SU-DHL-6 (cell line): Measurements from ENCODE around the gene THAP7.

Source experiments
- H2AFZ ChIP-seq: fragments of 200-600 bp; sonication (generic); 2 replicates; pipeline ENCODE4 v1.6.1; 2014; ENCODE audit warnings: low read depth, mild to moderate bottlenecking, moderate library complexity, mixed read lengths, antibody characterized with exemption, low read length; ENCODE audit not compliant: severe bottlenecking
- H3F3A ChIP-seq: fragments of 200-600 bp; shearing (Covaris generic); 2 replicates; pipeline ENCODE4 v1.6.0; 2016; ENCODE audit warnings: antibody characterized with exemption, mild to moderate bottlenecking; ENCODE audit not compliant: insufficient read depth
- H3K27ac ChIP-seq: fragments of 200-600 bp; sonication (generic); 2 replicates; pipeline ENCODE4 v1.5.1; 2016; ENCODE audit warnings: low read depth, mild to moderate bottlenecking, low read length, moderate library complexity, mixed read lengths
- H3K27me3 ChIP-seq: fragments of 200-600 bp; sonication (generic), shearing (Covaris generic); 2 replicates; pipeline ENCODE4 v1.6.0; 2014; ENCODE audit warnings: mild to moderate bottlenecking, low read length
- H3K36me3 ChIP-seq: fragments of 200-600 bp; sonication (generic); 2 replicates; pipeline ENCODE4 v1.6.1; 2014; ENCODE audit warnings: mild to moderate bottlenecking, low read length, mixed read lengths
- H3K4me2 ChIP-seq: fragments of 300-600, 200-600 bp; shearing (Covaris generic), sonication (generic); 2 replicates; pipeline ENCODE4 v1.6.0; 2014; ENCODE audit warnings: low read length, low read depth, mild to moderate bottlenecking; ENCODE audit not compliant: poor library complexity, severe bottlenecking
- H3K4me3 ChIP-seq: fragments of 200-600 bp; sonication (generic); 2 replicates; pipeline ENCODE4 v1.5.1; 2014; ENCODE audit warnings: antibody characterized with exemption, low read length, mild to moderate bottlenecking, mixed read lengths; ENCODE audit not compliant: insufficient read depth, poor library complexity, severe bottlenecking
- H3K79me2 ChIP-seq: fragments of 200-600 bp; sonication (generic); 2 replicates; pipeline ENCODE4 v1.6.1; 2014; ENCODE audit warnings: mild to moderate bottlenecking, low read length, moderate library complexity; ENCODE audit not compliant: insufficient read depth
- H3K9ac ChIP-seq: fragments of 200-600 bp; sonication (generic); 2 replicates; pipeline ENCODE4 v1.7.0; 2014; ENCODE audit warnings: mild to moderate bottlenecking, low read length
- H3K9me2 ChIP-seq: fragments of 200-600 bp; sonication (generic); replicated peaks from 2 replicates; pipeline ENCODE4 v1.6.1; 2014; ENCODE audit warnings: low read length; ENCODE audit not compliant: insufficient read depth
- H3K9me3 ChIP-seq: fragments of 200-600 bp; sonication (generic); 2 replicates; pipeline ENCODE4 v1.6.1; 2014; ENCODE audit warnings: low read length, mixed read lengths; ENCODE audit not compliant: insufficient read depth
- H4K20me1 ChIP-seq: fragments of 200-600 bp; sonication (generic); 2 replicates; pipeline ENCODE4 v1.6.1; 2014; ENCODE audit warnings: low read depth, mild to moderate bottlenecking, antibody characterized with exemption, low read length, moderate library complexity, mixed read lengths
- CTCF ChIP-seq: fragments of 200-600 bp; sonication (generic); IDR thresholded peaks from one replicate; pipeline ENCODE4 v1.5.1; 2017; ENCODE audit warnings: antibody characterized with exemption, mild to moderate bottlenecking, low read length, moderate library complexity; ENCODE audit not compliant: insufficient read depth, poor library complexity, severe bottlenecking
- EZH2phosphoT487 ChIP-seq: fragments of 200-600 bp; sonication (generic), shearing (Covaris generic); conservative IDR thresholded peaks from 2 replicates; pipeline ENCODE4 v1.6.1; 2018; ENCODE audit warnings: mild to moderate bottlenecking, antibody characterized with exemption, low read length, moderate library complexity, mixed read lengths

Gene THAP7

DNA sequence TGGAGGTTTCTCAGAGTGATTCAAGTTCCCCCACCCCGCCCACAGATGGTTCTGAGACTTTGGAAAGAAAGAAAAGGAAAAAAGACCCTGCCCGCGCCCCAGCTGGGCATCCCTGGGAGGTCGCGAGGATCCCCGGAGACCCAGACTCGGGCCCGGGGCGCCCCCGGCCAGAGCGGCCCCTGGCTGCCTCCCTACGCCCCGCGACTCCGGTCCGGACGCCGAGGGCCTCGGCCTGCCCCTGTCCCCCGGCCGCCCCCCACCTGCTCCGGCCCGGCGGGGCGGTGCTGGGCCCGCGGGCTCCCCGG lies 37.2 kb downstream of the THAP7 start:
- H3F3A ChIP-seq = no peaks in the 10 kb centered on the region
- no peak overlapping the region for H3K4me2 ChIP-seq
- no peaks in the 10 kb centered on the region for H3K79me2 ChIP-seq
- H4K20me1 ChIP-seq = no peaks in the 10 kb centered on the region
- H3K4me3 ChIP-seq = no peak overlapping the region
- no peak overlapping the region for H3K27ac ChIP-seq
- no peak for TF ChIP-seq CTCF
- no peak for TF ChIP-seq EZH2phosphoT487
- H3K9me3 ChIP-seq = no peaks in the 10 kb centered on the region
- H3K9me2 ChIP-seq = no peaks in the 10 kb centered on the region
- no peak overlapping the region for H2AFZ ChIP-seq
- no peaks in the 10 kb centered on the region for H3K27me3 ChIP-seq
- no peaks in the 10 kb centered on the region for H3K36me3 ChIP-seq
- H3K9ac ChIP-seq = no peak overlapping the region

GRCh38 chr22:20964090-20964798 lies 37.7 kb downstream of the THAP7 start:
- no peaks in the 10 kb centered on the region for H4K20me1 ChIP-seq
- H3K79me2 ChIP-seq = no peaks in the 10 kb centered on the region
- no peaks in the 10 kb centered on the region for H3K36me3 ChIP-seq
- no peaks in the 10 kb centered on the region for H3K9me3 ChIP-seq
- TF ChIP-seq EZH2phosphoT487 = no peak
- TF ChIP-seq CTCF = no peak
- H3K27ac ChIP-seq = no peak overlapping the region
- no peaks in the 10 kb centered on the region for H3K27me3 ChIP-seq
- H3K4me3 ChIP-seq = no peak overlapping the region
- H2AFZ ChIP-seq = no peak overlapping the region
- no peaks in the 10 kb centered on the region for H3K9me2 ChIP-seq
- no peaks in the 10 kb centered on the region for H3F3A ChIP-seq
- H3K9ac ChIP-seq = no peak overlapping the region
- no peak overlapping the region for H3K4me2 ChIP-seq

GRCh38 chr22:20963201-20964052 lies 38.5 kb downstream of the THAP7 start:
- Histone ChIP-seq H3K27me3 (no peaks in the 10 kb centered on the region), H3K9me2 (no peaks in the 10 kb centered on the region)

More at GRCh38 chr22:20963201-20964052, 38.5 kb downstream of the THAP7 start:
- H3K4me3 ChIP-seq = no peak overlapping the region
- no peak overlapping the region for H3K9ac ChIP-seq
- H3K79me2 ChIP-seq = no peaks in the 10 kb centered on the region
- no peak overlapping the region for H2AFZ ChIP-seq
- no peaks in the 10 kb centered on the region for H3F3A ChIP-seq
- no peaks in the 10 kb centered on the region for H3K9me3 ChIP-seq
- TF ChIP-seq EZH2phosphoT487 (no peak), CTCF (no peak)
- H3K4me2 ChIP-seq = no peak overlapping the region
- H3K27ac ChIP-seq = no peak overlapping the region
- no peaks in the 10 kb centered on the region for H3K36me3 ChIP-seq
- no peaks in the 10 kb centered on the region for H4K20me1 ChIP-seq
